Measurements from ENCODE around the gene LMAN2L.

Gene LMAN2L, protein sequence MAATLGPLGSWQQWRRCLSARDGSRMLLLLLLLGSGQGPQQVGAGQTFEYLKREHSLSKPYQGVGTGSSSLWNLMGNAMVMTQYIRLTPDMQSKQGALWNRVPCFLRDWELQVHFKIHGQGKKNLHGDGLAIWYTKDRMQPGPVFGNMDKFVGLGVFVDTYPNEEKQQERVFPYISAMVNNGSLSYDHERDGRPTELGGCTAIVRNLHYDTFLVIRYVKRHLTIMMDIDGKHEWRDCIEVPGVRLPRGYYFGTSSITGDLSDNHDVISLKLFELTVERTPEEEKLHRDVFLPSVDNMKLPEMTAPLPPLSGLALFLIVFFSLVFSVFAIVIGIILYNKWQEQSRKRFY

DNA sequence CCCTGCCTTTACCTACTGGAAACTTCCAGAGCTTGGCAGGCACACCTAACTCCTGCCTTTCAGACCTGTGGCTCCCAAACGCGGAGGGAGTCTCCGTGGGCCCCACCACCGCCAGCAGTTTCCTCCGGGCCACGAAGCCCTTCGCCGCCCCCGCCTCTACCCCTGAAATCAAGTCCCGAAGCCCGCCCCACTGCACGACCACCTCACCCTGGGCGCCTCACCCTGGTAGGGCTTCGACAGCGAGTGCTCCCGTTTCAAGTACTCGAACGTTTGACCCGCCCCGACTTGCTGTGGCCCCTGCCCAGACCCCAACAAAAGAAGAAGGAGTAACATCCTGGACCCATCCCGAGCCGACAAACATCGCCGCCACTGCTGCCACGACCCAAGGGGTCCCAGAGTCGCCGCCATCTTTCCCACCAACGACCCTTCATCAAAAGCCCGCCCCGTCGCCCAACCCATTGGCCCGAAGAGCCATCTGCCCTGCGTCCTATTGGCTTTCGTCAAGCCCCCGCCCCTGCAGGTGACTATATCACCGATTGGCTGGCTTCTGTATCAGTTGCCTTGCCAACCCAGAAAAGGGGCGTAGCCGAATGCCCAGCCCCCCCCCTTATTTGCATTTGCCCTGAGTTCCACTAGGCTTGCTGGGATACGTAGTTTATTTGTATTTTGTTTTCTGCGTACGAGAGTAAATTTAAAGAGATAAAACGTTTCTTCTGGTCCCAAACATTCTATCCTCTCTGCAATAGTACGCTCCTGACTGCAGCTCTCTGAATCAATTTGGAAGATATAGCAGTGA, at the start of gene LMAN2L:
LMAN2L (minus strand) TSS at position 432 of the 796 bp plus-strand sequence; CDS start at position 408, 24 bp downstream.
- Histone ChIP-seq H3K27ac (no peak within 1 kb of the TSS), H3K36me3 (ENCODE audit: insufficient read depth, low read length) (peaks cover 18% of the 10 kb centered on the region), H3K4me3 (peak within 1 kb of the TSS; percentile 98), H3K9ac (ENCODE audit: insufficient read length) (peak within 1 kb of the TSS; percentile 83), H3K9me3 (ENCODE audit: low read depth, low read length) (no peaks in the 10 kb centered on the region)
- peak; percentile 84 for DNase-seq (ENCODE audit: low read depth, low spot score)
- TF ChIP-seq POLR2AphosphoS5 (IDR thresholded peaks at IDR 0.05; ENCODE audit: borderline replicate concordance, low read depth, low read length) (peak; percentile 94), FOXP2 (optimal IDR thresholded peaks at IDR 0.05; ENCODE audit: control extremely low read depth, extremely low read length, insufficient read depth) (no peak)

DNA sequence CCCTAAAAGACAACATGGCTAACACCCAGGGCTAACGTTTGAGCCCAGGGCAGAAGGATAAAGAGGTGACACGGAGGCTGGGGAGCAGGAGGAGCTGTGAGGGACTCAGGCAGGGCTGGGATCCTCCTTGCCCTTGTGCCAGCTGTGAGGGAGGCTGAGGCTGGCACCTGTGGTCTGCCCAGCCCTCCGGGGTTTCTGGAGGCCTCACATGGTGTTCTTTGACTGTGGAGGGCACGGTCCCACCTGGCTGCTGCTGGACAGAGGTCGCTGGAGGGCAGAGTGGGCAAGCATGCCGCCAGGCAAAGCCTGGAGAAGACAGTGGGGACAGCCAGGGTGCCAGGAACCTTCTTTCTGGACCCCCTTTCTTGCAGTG, 49.4 kb upstream of the LMAN2L start:
- TF ChIP-seq EZH2 (IDR thresholded peaks at IDR 0.05): no peak
- no peak for TF ChIP-seq FOXP2 (optimal IDR thresholded peaks at IDR 0.05; ENCODE audit: control extremely low read depth, extremely low read length, insufficient read depth)
- no peak for TF ChIP-seq POLR2AphosphoS5 (IDR thresholded peaks at IDR 0.05; ENCODE audit: borderline replicate concordance, low read depth, low read length)
- Histone ChIP-seq H3K9ac (ENCODE audit: insufficient read length) (no peak overlapping the region), H3K9me3 (ENCODE audit: low read depth, low read length) (no peaks in the 10 kb centered on the region), H3K4me3 (no peak overlapping the region), H3K27ac (no peak overlapping the region), H3K36me3 (ENCODE audit: insufficient read depth, low read length) (no peaks in the 10 kb centered on the region)
- no peak for DNase-seq (ENCODE audit: low read depth, low spot score)

GRCh38 chr2:96788442-96789244, 48.8 kb upstream of the LMAN2L start:
- H3K4me3 ChIP-seq: no peak overlapping the region
- no peak overlapping the region for H3K27ac ChIP-seq
- no peaks in the 10 kb centered on the region for H3K36me3 ChIP-seq (ENCODE audit: insufficient read depth, low read length)
- no peak for DNase-seq (ENCODE audit: low read depth, low spot score)
- no peak overlapping the region for H3K9ac ChIP-seq (ENCODE audit: insufficient read length)
- no peaks in the 10 kb centered on the region for H3K9me3 ChIP-seq (ENCODE audit: low read depth, low read length)
- TF ChIP-seq EZH2 (IDR thresholded peaks at IDR 0.05): no peak
- no peak for TF ChIP-seq FOXP2 (optimal IDR thresholded peaks at IDR 0.05; ENCODE audit: control extremely low read depth, extremely low read length, insufficient read depth)
- TF ChIP-seq POLR2AphosphoS5 (IDR thresholded peaks at IDR 0.05; ENCODE audit: borderline replicate concordance, low read depth, low read length): no peak

GRCh38 chr2:96787411-96787810, 47.5 kb upstream of the LMAN2L start:
- no peak overlapping the region for H3K27ac ChIP-seq

DNA sequence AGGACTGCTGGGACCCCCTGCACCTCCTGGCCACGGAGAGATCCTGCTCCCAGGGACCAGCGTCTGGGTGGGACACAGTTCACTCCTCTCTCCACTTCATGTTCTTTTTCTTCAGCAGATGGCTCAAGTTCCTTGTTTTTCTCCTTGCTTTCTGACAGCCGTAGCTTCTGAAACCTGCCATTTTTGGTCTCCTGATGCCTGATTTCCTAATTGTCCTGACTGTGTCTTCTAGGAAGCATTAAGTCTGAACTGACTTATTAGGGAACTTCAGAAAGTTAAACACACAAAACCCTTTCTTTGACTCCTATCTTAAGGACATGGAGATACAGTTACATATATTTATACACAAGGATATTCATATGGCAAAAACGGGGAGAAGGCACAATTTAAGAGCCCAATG, 43.5 kb upstream of the LMAN2L start:
- DNase-seq (ENCODE audit: low read depth, low spot score): no peak
- Histone ChIP-seq H3K9ac (ENCODE audit: insufficient read length) (no peak overlapping the region), H3K4me3 (no peak overlapping the region), H3K36me3 (ENCODE audit: insufficient read depth, low read length) (no peaks in the 10 kb centered on the region), H3K9me3 (ENCODE audit: low read depth, low read length) (no peaks in the 10 kb centered on the region), H3K27ac (no peak overlapping the region)
- TF ChIP-seq POLR2AphosphoS5 (IDR thresholded peaks at IDR 0.05; ENCODE audit: borderline replicate concordance, low read depth, low read length) (no peak), EZH2 (IDR thresholded peaks at IDR 0.05) (no peak), FOXP2 (optimal IDR thresholded peaks at IDR 0.05; ENCODE audit: control extremely low read depth, extremely low read length, insufficient read depth) (no peak)

More at GRCh38 chr2:96787411-96787810, 47.5 kb upstream of the LMAN2L start:
- DNase-seq (ENCODE audit: low read depth, low spot score): no peak
- Histone ChIP-seq H3K9ac (ENCODE audit: insufficient read length) (no peak overlapping the region), H3K36me3 (ENCODE audit: insufficient read depth, low read length) (no peaks in the 10 kb centered on the region), H3K9me3 (ENCODE audit: low read depth, low read length) (no peaks in the 10 kb centered on the region), H3K4me3 (no peak overlapping the region)
- TF ChIP-seq FOXP2 (optimal IDR thresholded peaks at IDR 0.05; ENCODE audit: control extremely low read depth, extremely low read length, insufficient read depth) (no peak), POLR2AphosphoS5 (IDR thresholded peaks at IDR 0.05; ENCODE audit: borderline replicate concordance, low read depth, low read length) (no peak), EZH2 (IDR thresholded peaks at IDR 0.05) (no peak)

GRCh38 chr2:96775160-96775559, 35.3 kb upstream of the LMAN2L start:
- Histone ChIP-seq H3K9ac (ENCODE audit: insufficient read length) (no peak overlapping the region), H3K4me3 (no peak overlapping the region), H3K9me3 (ENCODE audit: low read depth, low read length) (no peaks in the 10 kb centered on the region), H3K27ac (no peak overlapping the region), H3K36me3 (ENCODE audit: insufficient read depth, low read length) (no peaks in the 10 kb centered on the region)
- TF ChIP-seq POLR2AphosphoS5 (IDR thresholded peaks at IDR 0.05; ENCODE audit: borderline replicate concordance, low read depth, low read length): no peak
- TF ChIP-seq FOXP2 (optimal IDR thresholded peaks at IDR 0.05; ENCODE audit: control extremely low read depth, extremely low read length, insufficient read depth): no peak
- TF ChIP-seq EZH2 (IDR thresholded peaks at IDR 0.05): no peak
- DNase-seq (ENCODE audit: low read depth, low spot score): no peak

DNA sequence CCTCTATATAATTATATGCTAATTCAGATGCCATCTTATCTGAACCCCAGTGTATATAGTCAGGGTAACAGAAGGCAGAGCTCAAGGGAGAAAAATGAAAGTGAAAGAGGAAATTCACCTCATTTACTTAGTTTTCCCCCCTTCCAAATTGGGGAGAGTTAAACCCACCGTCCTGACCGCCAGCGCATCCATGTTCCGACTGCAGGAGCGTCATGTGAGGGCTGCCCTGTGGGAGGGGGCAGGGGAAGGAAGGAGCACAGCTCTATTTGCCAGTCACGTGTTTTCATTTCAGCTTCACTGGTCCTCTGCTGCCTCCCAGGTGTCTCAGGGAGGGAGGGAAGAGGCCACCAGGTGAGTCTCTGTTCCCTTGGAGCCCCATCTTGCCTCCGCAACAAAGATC, 34.1 kb upstream of the LMAN2L start:
- DNase-seq (ENCODE audit: low read depth, low spot score): no peak
- Histone ChIP-seq H3K27ac (no peak overlapping the region), H3K9me3 (ENCODE audit: low read depth, low read length) (no peaks in the 10 kb centered on the region), H3K36me3 (ENCODE audit: insufficient read depth, low read length) (no peaks in the 10 kb centered on the region), H3K4me3 (no peak overlapping the region), H3K9ac (ENCODE audit: insufficient read length) (no peak overlapping the region)
- TF ChIP-seq POLR2AphosphoS5 (IDR thresholded peaks at IDR 0.05; ENCODE audit: borderline replicate concordance, low read depth, low read length) (no peak), EZH2 (IDR thresholded peaks at IDR 0.05) (no peak), FOXP2 (optimal IDR thresholded peaks at IDR 0.05; ENCODE audit: control extremely low read depth, extremely low read length, insufficient read depth) (no peak)

All from SK-N-MC (cell line).